Measurements from ENCODE around the gene GORASP1.
A peak's percentile ranks its signal among the peaks of the same experiment; 100 is the strongest.

Gene GORASP1

DNA sequence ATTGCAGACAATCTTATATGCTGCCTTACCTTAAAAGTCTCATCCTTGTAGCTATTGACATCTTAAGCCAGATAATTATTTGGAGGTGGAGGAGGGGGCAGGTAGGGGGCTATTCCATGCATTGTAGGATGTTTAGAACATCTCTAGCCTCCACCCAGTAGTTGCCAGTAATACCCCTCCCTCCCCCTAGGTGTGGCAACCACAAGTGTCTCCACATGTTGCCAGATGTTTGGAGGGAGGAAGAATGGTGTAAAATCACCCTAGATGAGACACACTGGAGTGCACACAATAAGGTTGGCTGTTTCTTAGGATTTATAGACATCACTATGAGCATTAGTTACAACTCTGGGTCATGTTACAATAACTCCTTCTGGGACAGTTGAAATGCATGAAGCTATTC lies 27.4 kb downstream of the GORASP1 start:
- Histone ChIP-seq H3K36me3 (no peaks in the 10 kb centered on the region), H3K4me1 (no peaks in the 10 kb centered on the region), H3K9me3 (no peaks in the 10 kb centered on the region), H3K4me3 (ENCODE audit: low read depth, low read length) (no peak overlapping the region), H3K27me3 (no peaks in the 10 kb centered on the region)
- no peak for DNase-seq
- no peak for TF ChIP-seq CTCF (IDR thresholded peaks at IDR 0.05; ENCODE audit: low read depth, low read length)

DNA sequence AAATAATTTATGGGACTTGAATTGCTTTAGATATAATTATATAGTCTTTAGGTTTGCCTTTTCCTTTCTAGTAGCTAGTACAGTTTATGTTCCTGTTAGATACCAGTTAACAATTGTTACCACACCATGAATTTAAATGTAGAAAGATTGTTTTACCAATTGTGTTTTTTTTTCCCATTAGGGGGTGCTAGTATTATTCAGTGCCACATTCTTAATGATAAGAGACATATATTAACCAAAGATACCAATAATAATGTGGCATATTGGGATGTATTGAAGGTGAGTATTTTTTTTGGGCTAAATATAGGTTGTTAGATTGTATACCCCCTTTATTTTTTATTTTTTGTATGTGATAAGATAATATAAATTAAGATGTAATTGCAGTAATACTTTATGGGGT lies 27.9 kb downstream of the GORASP1 start:
- DNase-seq: no peak
- Histone ChIP-seq H3K4me1 (no peaks in the 10 kb centered on the region), H3K9me3 (no peaks in the 10 kb centered on the region), H3K27me3 (no peaks in the 10 kb centered on the region), H3K4me3 (ENCODE audit: low read depth, low read length) (no peak overlapping the region), H3K36me3 (no peaks in the 10 kb centered on the region)
- no peak for TF ChIP-seq CTCF (IDR thresholded peaks at IDR 0.05; ENCODE audit: low read depth, low read length)

GRCh38 chr3:39075910-39076309 lies 31.5 kb downstream of the GORASP1 start:
- Histone ChIP-seq H3K4me1 (no peaks in the 10 kb centered on the region), H3K36me3 (no peaks in the 10 kb centered on the region), H3K27me3 (no peaks in the 10 kb centered on the region), H3K4me3 (ENCODE audit: low read depth, low read length) (no peak overlapping the region), H3K9me3 (no peaks in the 10 kb centered on the region)
- TF ChIP-seq CTCF (IDR thresholded peaks at IDR 0.05; ENCODE audit: low read depth, low read length): no peak
- no peak for DNase-seq

- Histone ChIP-seq H3K36me3 (no peaks in the 10 kb centered on the region), H3K4me1 (no peaks in the 10 kb centered on the region), H3K4me3 (ENCODE audit: low read depth, low read length) (no peak overlapping the region), H3K27me3 (no peaks in the 10 kb centered on the region), H3K9me3 (no peaks in the 10 kb centered on the region)
- TF ChIP-seq CTCF (IDR thresholded peaks at IDR 0.05; ENCODE audit: low read depth, low read length): no peak
- DNase-seq: no peak
Measured at GRCh38 chr3:39068556-39068955, 38.9 kb downstream of the GORASP1 start.

DNA sequence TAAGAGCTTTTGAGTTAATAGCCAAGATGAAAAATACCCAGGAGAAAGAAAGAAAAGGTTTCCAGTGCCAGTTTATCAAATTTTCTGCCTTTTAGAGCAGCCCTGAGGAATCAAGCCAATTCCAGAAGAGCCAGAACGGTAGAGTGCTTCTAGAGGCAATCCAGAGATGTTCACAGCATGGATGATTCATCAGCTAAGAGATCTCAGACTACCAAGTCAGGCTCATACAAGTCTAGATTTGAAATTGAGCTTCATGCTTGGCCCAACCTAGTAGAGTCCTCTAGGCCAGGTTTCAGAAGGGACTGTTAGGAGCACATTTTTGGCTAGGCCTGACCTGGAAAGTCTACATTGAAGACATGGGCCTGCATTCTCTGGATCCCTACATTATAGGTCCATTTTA lies 40.1 kb downstream of the GORASP1 start:
- no peaks in the 10 kb centered on the region for H3K36me3 ChIP-seq
- no peaks in the 10 kb centered on the region for H3K9me3 ChIP-seq
- no peak for DNase-seq
- H3K4me3 ChIP-seq (ENCODE audit: low read depth, low read length): no peak overlapping the region
- TF ChIP-seq CTCF (IDR thresholded peaks at IDR 0.05; ENCODE audit: low read depth, low read length): no peak
- H3K4me1 ChIP-seq: no peaks in the 10 kb centered on the region
- no peaks in the 10 kb centered on the region for H3K27me3 ChIP-seq

GRCh38 chr3:39065197-39065596 lies 42.2 kb downstream of the GORASP1 start:
- TF ChIP-seq CTCF (IDR thresholded peaks at IDR 0.05; ENCODE audit: low read depth, low read length): peak; percentile 50
- H3K4me1 ChIP-seq: no peaks in the 10 kb centered on the region
- no peaks in the 10 kb centered on the region for H3K36me3 ChIP-seq
- H3K4me3 ChIP-seq (ENCODE audit: low read depth, low read length): no peak overlapping the region
- H3K27me3 ChIP-seq: no peaks in the 10 kb centered on the region
- no peaks in the 10 kb centered on the region for H3K9me3 ChIP-seq
- peak; percentile 10 for DNase-seq

All from BE2C (cell line).